ENCODE data around the gene AKAP17A.

The AKAP17A gene

GRCh38 chrX:1577845-1578244 is 13.6 kb upstream of the AKAP17A start:
- no peak for ATAC-seq (ENCODE audit: low read depth)

DNA sequence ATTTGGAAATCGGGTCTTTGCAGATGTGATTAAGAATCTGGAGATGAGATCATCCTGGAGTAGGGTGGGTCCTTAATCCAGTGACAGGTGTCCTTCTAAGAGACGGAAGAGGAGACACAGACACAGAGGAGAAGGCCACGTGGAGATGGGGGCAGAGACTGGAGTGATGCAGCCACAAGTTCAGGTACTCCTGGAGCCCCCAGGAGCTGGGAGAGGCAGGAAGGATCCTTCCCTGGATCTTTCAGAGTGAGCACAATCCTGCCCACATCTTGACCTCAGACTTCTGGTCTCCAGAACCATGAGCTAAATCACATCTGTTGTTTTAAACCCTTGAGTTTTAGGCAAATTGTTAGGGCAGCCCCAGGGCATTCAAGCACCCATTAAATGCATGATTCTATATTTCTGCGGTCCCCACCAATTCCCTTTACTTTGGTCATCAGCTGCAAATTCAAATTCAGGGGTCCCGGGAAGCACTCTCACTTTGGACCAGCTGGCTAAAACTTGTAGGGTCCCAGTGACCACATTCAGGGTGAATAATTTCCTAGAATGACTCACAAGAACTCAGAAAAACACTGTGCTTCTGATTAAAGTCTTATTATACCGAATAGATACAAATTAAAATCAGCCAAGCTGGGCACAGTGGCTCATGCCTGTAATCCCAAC is 12.8 kb upstream of the AKAP17A start:
- no peak for ATAC-seq (ENCODE audit: low read depth)
- Histone ChIP-seq H3K4me1 (ENCODE audit: insufficient read depth, poor library complexity, severe bottlenecking) (peaks cover 3% of the 10 kb centered on the region), H3K9me3 (ENCODE audit: severe bottlenecking) (no peaks in the 10 kb centered on the region), H3K27ac (ENCODE audit: poor library complexity, severe bottlenecking) (no peak overlapping the region), H3K36me3 (ENCODE audit: low read depth) (no peaks in the 10 kb centered on the region), H3K4me3 (ENCODE audit: severe bottlenecking) (no peak overlapping the region), H3K27me3 (ENCODE audit: insufficient read depth, poor library complexity, severe bottlenecking) (no peaks in the 10 kb centered on the region)
- no peak for DNase-seq (ENCODE audit: low spot score)
- TF ChIP-seq, protein P1, sequence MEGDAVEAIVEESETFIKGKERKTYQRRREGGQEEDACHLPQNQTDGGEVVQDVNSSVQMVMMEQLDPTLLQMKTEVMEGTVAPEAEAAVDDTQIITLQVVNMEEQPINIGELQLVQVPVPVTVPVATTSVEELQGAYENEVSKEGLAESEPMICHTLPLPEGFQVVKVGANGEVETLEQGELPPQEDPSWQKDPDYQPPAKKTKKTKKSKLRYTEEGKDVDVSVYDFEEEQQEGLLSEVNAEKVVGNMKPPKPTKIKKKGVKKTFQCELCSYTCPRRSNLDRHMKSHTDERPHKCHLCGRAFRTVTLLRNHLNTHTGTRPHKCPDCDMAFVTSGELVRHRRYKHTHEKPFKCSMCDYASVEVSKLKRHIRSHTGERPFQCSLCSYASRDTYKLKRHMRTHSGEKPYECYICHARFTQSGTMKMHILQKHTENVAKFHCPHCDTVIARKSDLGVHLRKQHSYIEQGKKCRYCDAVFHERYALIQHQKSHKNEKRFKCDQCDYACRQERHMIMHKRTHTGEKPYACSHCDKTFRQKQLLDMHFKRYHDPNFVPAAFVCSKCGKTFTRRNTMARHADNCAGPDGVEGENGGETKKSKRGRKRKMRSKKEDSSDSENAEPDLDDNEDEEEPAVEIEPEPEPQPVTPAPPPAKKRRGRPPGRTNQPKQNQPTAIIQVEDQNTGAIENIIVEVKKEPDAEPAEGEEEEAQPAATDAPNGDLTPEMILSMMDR (IDR thresholded peaks at IDR 0.05; ENCODE audit: poor library complexity, severe bottlenecking) = no peak

More at GRCh38 chrX:1577845-1578244, 13.6 kb upstream of the AKAP17A start:
- H3K27me3 ChIP-seq (ENCODE audit: insufficient read depth, poor library complexity, severe bottlenecking) = no peaks in the 10 kb centered on the region
- DNase-seq (ENCODE audit: low spot score) = no peak
- TF ChIP-seq, protein P1 (IDR thresholded peaks at IDR 0.05; ENCODE audit: poor library complexity, severe bottlenecking) = no peak
- no peaks in the 10 kb centered on the region for H3K36me3 ChIP-seq (ENCODE audit: low read depth)
- peaks cover 3% of the 10 kb centered on the region for H3K4me1 ChIP-seq (ENCODE audit: insufficient read depth, poor library complexity, severe bottlenecking)
- H3K4me3 ChIP-seq (ENCODE audit: severe bottlenecking) = no peak overlapping the region
- H3K27ac ChIP-seq (ENCODE audit: poor library complexity, severe bottlenecking) = no peak overlapping the region
- H3K9me3 ChIP-seq (ENCODE audit: severe bottlenecking) = no peaks in the 10 kb centered on the region

DNA sequence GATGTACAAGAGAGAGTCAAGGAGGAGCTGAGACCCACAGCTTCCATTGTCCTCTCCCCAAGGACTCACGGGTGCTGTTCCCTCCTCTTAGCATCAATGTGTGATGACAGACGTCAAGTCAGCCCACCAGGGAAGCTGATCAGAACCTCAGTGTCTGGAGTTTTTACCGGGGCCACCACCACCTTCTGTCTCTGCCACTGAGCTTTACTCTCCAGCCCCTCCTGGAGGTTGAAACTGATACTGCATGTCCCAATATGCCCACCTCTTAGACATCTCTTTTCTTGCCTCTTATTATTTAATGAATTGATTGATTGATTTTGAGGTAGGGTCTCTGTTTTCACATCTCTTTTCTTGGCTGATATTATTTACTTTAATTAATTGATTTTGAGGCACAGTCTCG is 10.3 kb upstream of the AKAP17A start:
- DNase-seq (ENCODE audit: low spot score) = no peak
- H3K4me1 ChIP-seq (ENCODE audit: insufficient read depth, poor library complexity, severe bottlenecking) = peaks cover 3% of the 10 kb centered on the region
- peak; percentile 68 for ATAC-seq (ENCODE audit: low read depth)

DNA sequence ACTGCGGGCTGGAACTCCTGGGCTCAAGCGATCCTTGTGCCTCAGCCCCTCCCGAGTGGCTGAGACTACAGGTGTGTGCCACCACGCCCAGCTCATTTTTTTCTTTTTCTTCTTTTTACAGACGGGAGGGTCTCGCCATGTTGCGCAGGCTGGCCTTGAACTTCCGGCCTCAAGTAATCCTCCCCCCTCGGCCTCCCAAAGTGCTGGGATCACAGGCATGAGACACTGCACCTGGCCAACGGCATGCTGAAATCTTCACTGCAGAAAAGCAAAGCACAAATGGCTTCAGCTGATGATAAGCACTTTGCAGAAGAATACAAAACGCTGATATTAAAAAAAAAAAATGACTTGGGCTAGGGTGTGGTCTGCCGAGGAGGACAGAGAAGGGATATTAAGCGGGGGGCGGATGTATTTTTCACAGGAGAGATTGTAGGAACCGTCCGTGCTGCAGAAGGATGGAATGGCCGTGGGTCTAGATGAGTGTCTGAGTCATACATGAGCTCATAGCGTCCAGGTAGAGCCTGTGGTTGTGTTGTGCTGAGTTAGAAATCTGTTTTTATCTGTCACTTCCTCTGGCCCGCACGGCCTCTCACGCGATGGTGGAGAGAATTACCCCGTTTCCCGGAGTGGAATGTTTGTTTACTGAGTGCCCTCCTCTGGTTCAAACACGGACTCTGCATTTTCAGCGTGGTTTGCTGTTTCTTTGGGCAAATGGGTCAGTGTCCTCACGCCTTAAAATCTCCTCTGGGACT is 8.5 kb upstream of the AKAP17A start:
- no peaks in the 10 kb centered on the region for H3K36me3 ChIP-seq (ENCODE audit: low read depth)
- H3K9me3 ChIP-seq (ENCODE audit: severe bottlenecking) = no peaks in the 10 kb centered on the region
- DNase-seq (ENCODE audit: low spot score) (no peak), ATAC-seq (ENCODE audit: low read depth) (peak; percentile 80)
- no peak overlapping the region for H3K4me3 ChIP-seq (ENCODE audit: severe bottlenecking)
- no peaks in the 10 kb centered on the region for H3K27me3 ChIP-seq (ENCODE audit: insufficient read depth, poor library complexity, severe bottlenecking)
- peaks cover 3% of the 10 kb centered on the region for H3K4me1 ChIP-seq (ENCODE audit: insufficient read depth, poor library complexity, severe bottlenecking)
- no peak overlapping the region for H3K27ac ChIP-seq (ENCODE audit: poor library complexity, severe bottlenecking)
- TF ChIP-seq, protein P1 (IDR thresholded peaks at IDR 0.05; ENCODE audit: poor library complexity, severe bottlenecking) = no peak

More for the DNA sequence above, 10.3 kb upstream of the AKAP17A start:
- TF ChIP-seq, protein P1 (IDR thresholded peaks at IDR 0.05; ENCODE audit: poor library complexity, severe bottlenecking) = peak; percentile 61
- Histone ChIP-seq H3K4me3 (ENCODE audit: severe bottlenecking) (no peak overlapping the region), H3K27me3 (ENCODE audit: insufficient read depth, poor library complexity, severe bottlenecking) (no peaks in the 10 kb centered on the region), H3K9me3 (ENCODE audit: severe bottlenecking) (no peaks in the 10 kb centered on the region), H3K27ac (ENCODE audit: poor library complexity, severe bottlenecking) (no peak overlapping the region), H3K36me3 (ENCODE audit: low read depth) (no peaks in the 10 kb centered on the region)
